ENCODE data around the gene MDM2. TPM values are rescaled to one million over a fixed set of nuclear protein-coding genes. Genes with fewer than 3 reads are reported as not detected.

The MDM2 gene
- total RNA-seq, 1 donor from 2014 or later = 153 TPM

- no peaks in the 10 kb centered on the region for H3K9me3 Mint-ChIP-seq (ENCODE audit: low read depth)
- no peak for DNase-seq (ENCODE audit: low spot score, unreplicated experiment)
- H3K27ac Mint-ChIP-seq = peak overlapping the region; percentile 24
- TF ChIP-seq CTCF (IDR thresholded peaks at IDR 0.05; ENCODE audit: unreplicated experiment) = no peak
- no peaks in the 10 kb centered on the region for H3K27me3 Mint-ChIP-seq
- H3K36me3 Mint-ChIP-seq (ENCODE audit: insufficient read depth) = peaks cover 39% of the 10 kb centered on the region
- H3K4me1 Mint-ChIP-seq (ENCODE audit: low read depth) = no peaks in the 10 kb centered on the region
- no peak overlapping the region for H3K4me3 Mint-ChIP-seq (ENCODE audit: low read depth)
Observed at GRCh38 chr12:68823696-68824095, 15.7 kb downstream of the MDM2 start.

DNA sequence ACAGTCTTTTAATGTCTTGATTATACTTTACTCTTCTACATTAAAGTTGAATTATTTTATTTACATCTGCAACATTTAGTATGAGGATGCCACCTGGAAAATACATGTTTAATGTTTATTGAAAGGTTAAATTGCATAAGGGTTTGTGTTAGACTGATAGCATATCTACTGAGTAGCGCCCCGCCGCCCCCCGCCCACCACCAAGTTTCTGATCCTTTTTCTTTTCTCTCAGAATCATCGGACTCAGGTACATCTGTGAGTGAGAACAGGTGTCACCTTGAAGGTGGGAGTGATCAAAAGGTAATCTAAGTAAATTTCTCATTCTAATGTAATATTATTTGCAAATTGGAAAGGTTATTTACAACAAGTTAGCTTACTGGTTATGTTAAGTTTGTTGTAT, 16.2 kb downstream of the MDM2 start:
- Mint-ChIP-seq H3K27me3 (no peaks in the 10 kb centered on the region), H3K9me3 (ENCODE audit: low read depth) (no peaks in the 10 kb centered on the region), H3K27ac (peak overlapping the region; percentile 24), H3K4me3 (ENCODE audit: low read depth) (no peak overlapping the region), H3K4me1 (ENCODE audit: low read depth) (no peaks in the 10 kb centered on the region), H3K36me3 (ENCODE audit: insufficient read depth) (peaks cover 37% of the 10 kb centered on the region)
- no peak for TF ChIP-seq CTCF (IDR thresholded peaks at IDR 0.05; ENCODE audit: unreplicated experiment)
- DNase-seq (ENCODE audit: low spot score, unreplicated experiment) = no peak

DNA sequence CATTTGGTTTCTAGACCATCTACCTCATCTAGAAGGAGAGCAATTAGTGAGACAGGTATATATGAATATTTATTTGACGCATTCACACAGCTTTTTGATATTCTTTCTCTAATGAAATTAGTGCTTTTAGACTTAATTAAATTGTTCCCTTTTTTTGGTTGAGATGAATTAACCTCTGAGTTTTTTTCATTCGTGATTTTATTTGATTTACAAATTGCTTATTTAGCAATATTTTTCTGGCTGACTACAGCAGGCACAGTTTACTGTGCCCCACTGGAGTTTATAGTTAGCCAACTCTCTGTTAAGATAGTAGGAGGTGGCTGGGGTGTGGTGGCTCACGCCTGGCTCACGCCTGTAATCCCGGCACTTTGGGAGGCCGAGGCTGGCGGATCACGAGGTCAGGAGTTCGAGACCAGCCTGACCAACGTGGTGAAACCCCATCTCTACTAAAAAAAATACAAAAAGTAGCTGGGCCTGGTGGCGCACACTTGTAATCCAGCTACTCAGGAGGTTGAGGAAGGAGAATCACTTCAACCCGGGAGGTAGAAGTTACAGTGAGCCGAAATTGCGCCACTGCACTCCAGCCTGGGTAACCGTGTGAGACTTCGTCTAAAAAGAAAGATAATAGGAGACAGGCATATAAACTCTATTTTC, 16.7 kb downstream of the MDM2 start:
- H3K27ac Mint-ChIP-seq = no peak overlapping the region

DNA sequence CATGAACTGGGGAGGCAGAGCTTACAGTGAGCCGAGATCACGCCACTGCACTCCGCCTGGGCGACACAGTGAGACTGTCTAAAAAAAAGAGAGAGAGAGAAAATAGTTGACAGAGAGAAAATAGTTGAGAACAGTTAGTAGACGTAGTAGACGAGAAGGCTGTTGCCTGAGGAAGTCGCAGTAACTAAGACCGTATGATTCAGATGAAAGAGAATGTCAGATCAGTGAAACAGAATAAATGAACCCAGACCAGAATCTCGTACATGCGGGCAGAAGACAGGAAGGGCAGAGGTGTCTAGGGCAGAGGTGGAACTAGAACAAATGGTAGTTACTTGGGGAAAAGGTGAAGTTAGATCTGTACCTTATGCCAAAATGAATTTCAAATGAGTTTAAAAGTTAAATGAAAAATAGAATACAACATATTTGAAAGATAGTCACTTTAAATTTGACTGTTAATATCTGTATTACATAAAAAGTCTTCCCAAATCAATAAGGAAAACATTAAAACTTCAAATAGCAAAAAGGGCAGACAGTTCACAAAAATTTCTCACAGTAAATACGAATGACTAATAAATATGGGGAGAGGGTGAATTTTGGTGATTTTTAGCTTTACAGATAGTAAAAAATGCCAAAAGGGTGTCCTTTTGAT, 17.7 kb downstream of the MDM2 start:
- Mint-ChIP-seq H3K27me3 (no peaks in the 10 kb centered on the region), H3K36me3 (ENCODE audit: insufficient read depth) (peaks cover 35% of the 10 kb centered on the region), H3K27ac (peak overlapping the region; percentile 71)

More for the DNA sequence above, 16.7 kb downstream of the MDM2 start:
- H3K36me3 Mint-ChIP-seq (ENCODE audit: insufficient read depth) = peaks cover 34% of the 10 kb centered on the region
- no peaks in the 10 kb centered on the region for H3K9me3 Mint-ChIP-seq (ENCODE audit: low read depth)
- H3K4me1 Mint-ChIP-seq (ENCODE audit: low read depth) = no peaks in the 10 kb centered on the region
- H3K27me3 Mint-ChIP-seq = no peaks in the 10 kb centered on the region
- TF ChIP-seq CTCF (IDR thresholded peaks at IDR 0.05; ENCODE audit: unreplicated experiment) = no peak
- no peak for DNase-seq (ENCODE audit: low spot score, unreplicated experiment)
- no peak overlapping the region for H3K4me3 Mint-ChIP-seq (ENCODE audit: low read depth)

More for the DNA sequence above, 17.7 kb downstream of the MDM2 start:
- no peaks in the 10 kb centered on the region for H3K4me1 Mint-ChIP-seq (ENCODE audit: low read depth)
- no peak overlapping the region for H3K4me3 Mint-ChIP-seq (ENCODE audit: low read depth)
- no peak for TF ChIP-seq CTCF (IDR thresholded peaks at IDR 0.05; ENCODE audit: unreplicated experiment)
- no peaks in the 10 kb centered on the region for H3K9me3 Mint-ChIP-seq (ENCODE audit: low read depth)
- DNase-seq (ENCODE audit: low spot score, unreplicated experiment) = no peak
